ENCODE measurements around the gene KCNJ10.

The KCNJ10 gene

DNA sequence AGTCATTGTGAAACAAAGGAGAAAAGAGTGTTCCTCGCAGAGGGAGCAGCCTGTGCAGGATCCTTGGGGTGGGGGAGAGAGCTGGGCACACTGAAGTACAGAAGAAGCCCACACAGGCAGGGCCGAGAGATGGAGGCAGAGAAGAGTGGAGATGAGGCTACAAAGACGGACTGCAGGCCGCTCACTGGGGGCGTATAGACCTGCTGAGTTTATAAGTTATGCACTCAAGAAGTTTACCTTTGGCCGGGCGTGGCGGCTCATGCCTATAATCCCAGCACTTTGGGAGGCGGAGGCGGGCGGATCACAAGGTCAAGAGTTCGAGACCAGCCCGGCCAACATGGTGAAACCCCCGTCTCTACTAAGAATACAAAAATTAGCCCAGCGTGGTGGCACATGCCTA lies 108.3 kb downstream of the KCNJ10 start:
- TF ChIP-seq, protein P1, sequence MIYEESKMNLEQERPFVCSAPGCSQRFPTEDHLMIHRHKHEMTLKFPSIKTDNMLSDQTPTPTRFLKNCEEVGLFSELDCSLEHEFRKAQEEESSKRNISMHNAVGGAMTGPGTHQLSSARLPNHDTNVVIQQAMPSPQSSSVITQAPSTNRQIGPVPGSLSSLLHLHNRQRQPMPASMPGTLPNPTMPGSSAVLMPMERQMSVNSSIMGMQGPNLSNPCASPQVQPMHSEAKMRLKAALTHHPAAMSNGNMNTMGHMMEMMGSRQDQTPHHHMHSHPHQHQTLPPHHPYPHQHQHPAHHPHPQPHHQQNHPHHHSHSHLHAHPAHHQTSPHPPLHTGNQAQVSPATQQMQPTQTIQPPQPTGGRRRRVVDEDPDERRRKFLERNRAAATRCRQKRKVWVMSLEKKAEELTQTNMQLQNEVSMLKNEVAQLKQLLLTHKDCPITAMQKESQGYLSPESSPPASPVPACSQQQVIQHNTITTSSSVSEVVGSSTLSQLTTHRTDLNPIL (CRISPR knock-in tag; IDR thresholded peaks at IDR 0.05; ENCODE audit: low read depth), result no peak
- TF ChIP-seq BACH2 (CRISPR knock-in tag; IDR thresholded peaks at IDR 0.05; ENCODE audit: borderline replicate concordance), result no peak
- TF ChIP-seq GLIS3 (CRISPR knock-in tag; IDR thresholded peaks at IDR 0.05), result no peak
- no peak for TF ChIP-seq ZNF8 (CRISPR knock-in tag; IDR thresholded peaks at IDR 0.05)
- TF ChIP-seq ESRRG (CRISPR knock-in tag; IDR thresholded peaks at IDR 0.05), result no peak
- TF ChIP-seq, protein P2, sequence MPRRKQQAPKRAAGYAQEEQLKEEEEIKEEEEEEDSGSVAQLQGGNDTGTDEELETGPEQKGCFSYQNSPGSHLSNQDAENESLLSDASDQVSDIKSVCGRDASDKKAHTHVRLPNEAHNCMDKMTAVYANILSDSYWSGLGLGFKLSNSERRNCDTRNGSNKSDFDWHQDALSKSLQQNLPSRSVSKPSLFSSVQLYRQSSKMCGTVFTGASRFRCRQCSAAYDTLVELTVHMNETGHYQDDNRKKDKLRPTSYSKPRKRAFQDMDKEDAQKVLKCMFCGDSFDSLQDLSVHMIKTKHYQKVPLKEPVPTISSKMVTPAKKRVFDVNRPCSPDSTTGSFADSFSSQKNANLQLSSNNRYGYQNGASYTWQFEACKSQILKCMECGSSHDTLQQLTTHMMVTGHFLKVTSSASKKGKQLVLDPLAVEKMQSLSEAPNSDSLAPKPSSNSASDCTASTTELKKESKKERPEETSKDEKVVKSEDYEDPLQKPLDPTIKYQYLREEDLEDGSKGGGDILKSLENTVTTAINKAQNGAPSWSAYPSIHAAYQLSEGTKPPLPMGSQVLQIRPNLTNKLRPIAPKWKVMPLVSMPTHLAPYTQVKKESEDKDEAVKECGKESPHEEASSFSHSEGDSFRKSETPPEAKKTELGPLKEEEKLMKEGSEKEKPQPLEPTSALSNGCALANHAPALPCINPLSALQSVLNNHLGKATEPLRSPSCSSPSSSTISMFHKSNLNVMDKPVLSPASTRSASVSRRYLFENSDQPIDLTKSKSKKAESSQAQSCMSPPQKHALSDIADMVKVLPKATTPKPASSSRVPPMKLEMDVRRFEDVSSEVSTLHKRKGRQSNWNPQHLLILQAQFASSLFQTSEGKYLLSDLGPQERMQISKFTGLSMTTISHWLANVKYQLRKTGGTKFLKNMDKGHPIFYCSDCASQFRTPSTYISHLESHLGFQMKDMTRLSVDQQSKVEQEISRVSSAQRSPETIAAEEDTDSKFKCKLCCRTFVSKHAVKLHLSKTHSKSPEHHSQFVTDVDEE (CRISPR knock-in tag; IDR thresholded peaks at IDR 0.05), result no peak
- ATAC-seq, result no peak

DNA sequence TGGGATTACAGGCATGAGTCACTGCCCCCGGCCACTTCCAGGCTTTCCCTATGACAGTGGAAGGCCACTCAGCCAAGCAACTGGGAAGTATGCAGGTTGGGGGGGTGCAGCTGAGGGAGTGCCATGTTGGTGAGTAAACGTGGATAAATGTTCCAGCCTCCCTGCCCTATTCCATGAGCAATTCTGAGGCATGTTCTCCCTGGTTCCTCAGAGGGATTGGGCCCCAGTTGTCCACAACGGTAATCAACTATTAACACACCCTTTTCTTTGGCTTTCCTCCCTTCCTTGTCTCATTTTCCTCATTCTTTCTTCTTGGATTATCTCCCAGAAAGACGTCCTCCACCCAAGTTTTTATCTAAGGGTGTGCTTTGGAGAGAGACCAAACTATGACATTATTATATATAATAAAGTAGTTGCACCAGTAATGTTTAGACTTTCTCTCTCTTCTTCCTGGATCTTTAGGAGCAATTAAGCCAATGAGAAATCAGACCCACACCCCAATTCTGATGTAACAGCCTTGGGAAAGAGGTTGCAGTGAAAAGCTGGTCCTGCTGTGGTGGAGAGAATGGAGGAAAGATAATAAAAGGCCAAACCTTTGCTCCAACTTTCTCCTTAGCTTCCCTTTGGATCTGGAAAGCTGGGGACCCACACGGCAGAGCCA lies 109.1 kb downstream of the KCNJ10 start:
- ATAC-seq, result no peak
- TF ChIP-seq ZNF70 (CRISPR knock-in tag; IDR thresholded peaks at IDR 0.05) (no peak), ISL1 (CRISPR knock-in tag; IDR thresholded peaks at IDR 0.05) (no peak), GLIS3 (CRISPR knock-in tag; IDR thresholded peaks at IDR 0.05) (no peak), SNAI2 (CRISPR knock-in tag; IDR thresholded peaks at IDR 0.05) (no peak), ZFP3 (CRISPR knock-in tag; IDR thresholded peaks at IDR 0.05) (no peak), PPARA (CRISPR knock-in tag; IDR thresholded peaks at IDR 0.05; ENCODE audit: borderline replicate concordance) (no peak), ARNTL (CRISPR knock-in tag; IDR thresholded peaks at IDR 0.05; ENCODE audit: borderline replicate concordance, low read depth) (no peak), TCF4 (CRISPR knock-in tag; IDR thresholded peaks at IDR 0.05; ENCODE audit: borderline replicate concordance) (no peak), ZC3H10 (CRISPR knock-in tag; IDR thresholded peaks at IDR 0.05) (no peak), ESRRG (CRISPR knock-in tag; IDR thresholded peaks at IDR 0.05) (no peak), TOX (CRISPR knock-in tag; IDR thresholded peaks at IDR 0.05; ENCODE audit: borderline replicate concordance) (no peak), CSDC2 (CRISPR knock-in tag; IDR thresholded peaks at IDR 0.05) (no peak), RARB (CRISPR knock-in tag; IDR thresholded peaks at IDR 0.05) (no peak)
- TF ChIP-seq, protein P3, sequence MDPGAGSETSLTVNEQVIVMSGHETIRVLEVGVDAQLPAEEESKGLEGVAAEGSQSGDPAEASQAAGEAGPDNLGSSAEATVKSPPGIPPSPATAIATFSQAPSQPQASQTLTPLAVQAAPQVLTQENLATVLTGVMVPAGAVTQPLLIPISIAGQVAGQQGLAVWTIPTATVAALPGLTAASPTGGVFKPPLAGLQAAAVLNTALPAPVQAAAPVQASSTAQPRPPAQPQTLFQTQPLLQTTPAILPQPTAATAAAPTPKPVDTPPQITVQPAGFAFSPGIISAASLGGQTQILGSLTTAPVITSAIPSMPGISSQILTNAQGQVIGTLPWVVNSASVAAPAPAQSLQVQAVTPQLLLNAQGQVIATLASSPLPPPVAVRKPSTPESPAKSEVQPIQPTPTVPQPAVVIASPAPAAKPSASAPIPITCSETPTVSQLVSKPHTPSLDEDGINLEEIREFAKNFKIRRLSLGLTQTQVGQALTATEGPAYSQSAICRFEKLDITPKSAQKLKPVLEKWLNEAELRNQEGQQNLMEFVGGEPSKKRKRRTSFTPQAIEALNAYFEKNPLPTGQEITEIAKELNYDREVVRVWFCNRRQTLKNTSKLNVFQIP (CRISPR knock-in tag; IDR thresholded peaks at IDR 0.05; ENCODE audit: borderline replicate concordance, low read depth), result no peak
- TF ChIP-seq, protein P1 (CRISPR knock-in tag; IDR thresholded peaks at IDR 0.05; ENCODE audit: low read depth), result no peak
- TF ChIP-seq, protein P4, sequence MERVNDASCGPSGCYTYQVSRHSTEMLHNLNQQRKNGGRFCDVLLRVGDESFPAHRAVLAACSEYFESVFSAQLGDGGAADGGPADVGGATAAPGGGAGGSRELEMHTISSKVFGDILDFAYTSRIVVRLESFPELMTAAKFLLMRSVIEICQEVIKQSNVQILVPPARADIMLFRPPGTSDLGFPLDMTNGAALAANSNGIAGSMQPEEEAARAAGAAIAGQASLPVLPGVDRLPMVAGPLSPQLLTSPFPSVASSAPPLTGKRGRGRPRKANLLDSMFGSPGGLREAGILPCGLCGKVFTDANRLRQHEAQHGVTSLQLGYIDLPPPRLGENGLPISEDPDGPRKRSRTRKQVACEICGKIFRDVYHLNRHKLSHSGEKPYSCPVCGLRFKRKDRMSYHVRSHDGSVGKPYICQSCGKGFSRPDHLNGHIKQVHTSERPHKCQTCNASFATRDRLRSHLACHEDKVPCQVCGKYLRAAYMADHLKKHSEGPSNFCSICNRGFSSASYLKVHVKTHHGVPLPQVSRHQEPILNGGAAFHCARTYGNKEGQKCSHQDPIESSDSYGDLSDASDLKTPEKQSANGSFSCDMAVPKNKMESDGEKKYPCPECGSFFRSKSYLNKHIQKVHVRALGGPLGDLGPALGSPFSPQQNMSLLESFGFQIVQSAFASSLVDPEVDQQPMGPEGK (CRISPR knock-in tag; IDR thresholded peaks at IDR 0.05; ENCODE audit: borderline replicate concordance), result no peak
- TF ChIP-seq, protein P5, sequence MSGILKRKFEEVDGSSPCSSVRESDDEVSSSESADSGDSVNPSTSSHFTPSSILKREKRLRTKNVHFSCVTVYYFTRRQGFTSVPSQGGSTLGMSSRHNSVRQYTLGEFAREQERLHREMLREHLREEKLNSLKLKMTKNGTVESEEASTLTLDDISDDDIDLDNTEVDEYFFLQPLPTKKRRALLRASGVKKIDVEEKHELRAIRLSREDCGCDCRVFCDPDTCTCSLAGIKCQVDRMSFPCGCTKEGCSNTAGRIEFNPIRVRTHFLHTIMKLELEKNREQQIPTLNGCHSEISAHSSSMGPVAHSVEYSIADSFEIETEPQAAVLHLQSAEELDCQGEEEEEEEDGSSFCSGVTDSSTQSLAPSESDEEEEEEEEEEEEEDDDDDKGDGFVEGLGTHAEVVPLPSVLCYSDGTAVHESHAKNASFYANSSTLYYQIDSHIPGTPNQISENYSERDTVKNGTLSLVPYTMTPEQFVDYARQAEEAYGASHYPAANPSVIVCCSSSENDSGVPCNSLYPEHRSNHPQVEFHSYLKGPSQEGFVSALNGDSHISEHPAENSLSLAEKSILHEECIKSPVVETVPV (CRISPR knock-in tag; IDR thresholded peaks at IDR 0.05), result no peak
- TF ChIP-seq, protein P2 (CRISPR knock-in tag; IDR thresholded peaks at IDR 0.05), result no peak
